Neutrophil (primary cell): Measurements from ENCODE around the gene CRMP1.

Experiments
- H3K27ac ChIP-seq: fragments of 200-600 bp; sonication (generic); 2 replicates; pipeline ENCODE4 v1.5.1; 2016; ENCODE audit warnings: mild to moderate bottlenecking, moderate library complexity
- H3K27me3 ChIP-seq: fragments of 200-600 bp; sonication (generic); 2 replicates; pipeline ENCODE4 v1.6.0; 2016; ENCODE audit warnings: mild to moderate bottlenecking
- H3K36me3 ChIP-seq: fragments of 200-600 bp; sonication (generic); 2 replicates; pipeline ENCODE4 v1.5.1; 2017
- H3K4me1 ChIP-seq, 2 experiments: fragments of 200-600 bp in 1 of 2; sonication (generic) in 1 of 2; 1 replicate in 1 of 2; 2 replicates in 1 of 2; pipeline versions ENCODE4 v1.5.1 to v1.6.1; 2013 to 2016; ENCODE audit warnings: low read depth in 1 of 2, low read length in 1 of 2, mild to moderate bottlenecking in 1 of 2, moderate library complexity in 1 of 2; ENCODE audit not compliant: control insufficient read depth in 1 of 2, insufficient read depth in 1 of 2
- H3K4me3 ChIP-seq, 2 experiments: fragments of 200-600 bp in 1 of 2; sonication (generic) in 1 of 2; 1 replicate in 1 of 2; 2 replicates in 1 of 2; pipeline ENCODE4 v1.5.1; 2013 to 2016; ENCODE audit warnings: low read depth in 1 of 2, low read length in 1 of 2, mild to moderate bottlenecking in 1 of 2, moderate library complexity in 1 of 2
- H3K9me3 ChIP-seq: fragments of 200-600 bp; sonication (generic); 2 replicates; pipeline ENCODE4 v1.5.1; 2016
- TF ChIP-seq, protein P1 (sequence below): fragments of 200-600 bp; sonication (generic); IDR thresholded peaks from 2 replicates; pipeline ENCODE4 v1.5.1; 2016; ENCODE audit warnings: antibody characterized with exemption

Gene CRMP1

DNA sequence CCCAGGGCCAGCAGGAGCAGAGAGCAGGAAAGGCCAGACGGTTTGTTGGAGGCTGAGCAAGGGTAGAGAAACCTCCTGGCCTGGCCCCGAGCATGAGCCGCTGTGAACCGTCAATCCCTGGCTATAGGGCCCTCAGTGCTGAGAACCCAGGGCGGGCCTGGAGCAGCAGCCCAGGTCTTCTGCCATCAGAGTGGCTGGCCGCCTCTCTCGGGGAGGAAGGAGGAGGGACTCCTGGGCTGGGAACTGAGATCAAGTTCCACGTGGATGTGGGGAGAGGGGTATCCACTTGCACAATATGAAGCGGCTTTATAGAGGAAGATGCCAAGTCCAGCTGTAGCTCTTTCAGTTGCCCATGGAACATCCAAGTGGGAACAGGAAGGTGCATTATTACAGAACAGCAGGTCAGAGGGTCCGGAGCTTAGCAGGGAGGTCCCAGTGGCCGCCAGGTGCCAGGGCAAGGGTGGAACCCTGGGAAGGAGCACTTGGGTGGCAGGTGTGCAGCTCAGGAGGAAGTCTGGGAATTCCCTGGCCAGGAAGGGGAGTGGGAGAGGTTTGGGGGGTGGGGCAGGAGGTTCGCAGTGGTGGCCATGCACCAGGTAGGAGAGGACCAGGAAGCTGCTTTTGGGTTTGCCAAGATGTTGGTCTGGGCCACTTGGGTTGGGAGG, 31.7 kb upstream of the CRMP1 start:
- peaks cover 10% of the 10 kb centered on the region for H3K27me3 ChIP-seq
- H3K4me3 ChIP-seq, result no peak overlapping the region
- H3K9me3 ChIP-seq, result no peaks in the 10 kb centered on the region
- no peak overlapping the region for H3K27ac ChIP-seq
- H3K36me3 ChIP-seq, result no peaks in the 10 kb centered on the region
- TF ChIP-seq, protein P1, sequence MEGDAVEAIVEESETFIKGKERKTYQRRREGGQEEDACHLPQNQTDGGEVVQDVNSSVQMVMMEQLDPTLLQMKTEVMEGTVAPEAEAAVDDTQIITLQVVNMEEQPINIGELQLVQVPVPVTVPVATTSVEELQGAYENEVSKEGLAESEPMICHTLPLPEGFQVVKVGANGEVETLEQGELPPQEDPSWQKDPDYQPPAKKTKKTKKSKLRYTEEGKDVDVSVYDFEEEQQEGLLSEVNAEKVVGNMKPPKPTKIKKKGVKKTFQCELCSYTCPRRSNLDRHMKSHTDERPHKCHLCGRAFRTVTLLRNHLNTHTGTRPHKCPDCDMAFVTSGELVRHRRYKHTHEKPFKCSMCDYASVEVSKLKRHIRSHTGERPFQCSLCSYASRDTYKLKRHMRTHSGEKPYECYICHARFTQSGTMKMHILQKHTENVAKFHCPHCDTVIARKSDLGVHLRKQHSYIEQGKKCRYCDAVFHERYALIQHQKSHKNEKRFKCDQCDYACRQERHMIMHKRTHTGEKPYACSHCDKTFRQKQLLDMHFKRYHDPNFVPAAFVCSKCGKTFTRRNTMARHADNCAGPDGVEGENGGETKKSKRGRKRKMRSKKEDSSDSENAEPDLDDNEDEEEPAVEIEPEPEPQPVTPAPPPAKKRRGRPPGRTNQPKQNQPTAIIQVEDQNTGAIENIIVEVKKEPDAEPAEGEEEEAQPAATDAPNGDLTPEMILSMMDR, result no peak
- no peaks in the 10 kb centered on the region for H3K4me1 ChIP-seq

DNA sequence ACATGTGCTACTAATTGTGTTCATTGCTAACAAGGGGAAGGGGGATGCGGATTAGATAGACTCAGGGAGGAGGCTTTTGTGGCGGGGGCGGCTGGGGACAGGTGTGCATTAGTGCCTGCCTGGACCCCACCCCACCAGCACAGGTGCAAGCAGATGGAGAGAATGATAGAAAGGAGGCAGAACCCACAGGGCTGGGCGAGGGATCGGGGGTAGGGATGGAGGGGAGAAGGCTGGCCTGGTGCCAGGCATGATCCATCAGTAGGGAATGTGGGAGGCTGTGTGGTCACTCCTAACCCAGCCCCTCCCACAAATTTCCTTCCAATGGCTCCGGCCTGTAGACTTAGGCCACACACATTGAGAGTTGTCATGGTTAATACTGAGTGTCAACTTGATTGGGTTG, 30.5 kb upstream of the CRMP1 start:
- peaks cover 10% of the 10 kb centered on the region for H3K27me3 ChIP-seq
- TF ChIP-seq, protein P1, result no peak

DNA sequence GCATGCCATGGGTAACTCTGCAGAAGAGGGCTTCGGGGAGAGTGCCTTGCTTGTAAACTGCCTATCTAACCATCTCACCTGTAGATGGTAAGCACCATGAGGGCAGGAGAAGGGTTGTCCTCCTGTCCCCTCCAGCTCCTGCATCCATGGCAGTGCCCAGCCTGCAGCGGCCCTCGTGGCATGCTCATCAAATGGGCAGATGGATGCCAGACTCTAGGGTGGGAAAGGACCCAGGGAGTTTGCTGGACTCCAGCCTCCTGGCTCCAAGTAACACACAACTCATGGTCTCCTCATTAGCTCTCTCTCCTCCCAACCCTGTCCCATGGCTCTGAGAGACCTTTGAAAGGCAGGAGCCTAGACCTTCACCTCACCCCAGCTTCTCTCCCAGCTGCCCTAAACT, 29.7 kb upstream of the CRMP1 start:
- Histone ChIP-seq H3K4me3 (no peak overlapping the region), H3K27ac (no peak overlapping the region), H3K9me3 (no peaks in the 10 kb centered on the region), H3K27me3 (peaks cover 18% of the 10 kb centered on the region), H3K4me1 (no peaks in the 10 kb centered on the region), H3K36me3 (no peaks in the 10 kb centered on the region)
- TF ChIP-seq, protein P1, result no peak

More for the DNA sequence above, 30.5 kb upstream of the CRMP1 start:
- Histone ChIP-seq H3K4me3 (no peak overlapping the region), H3K27ac (no peak overlapping the region), H3K4me1 (no peaks in the 10 kb centered on the region), H3K9me3 (no peaks in the 10 kb centered on the region), H3K36me3 (no peaks in the 10 kb centered on the region)

DNA sequence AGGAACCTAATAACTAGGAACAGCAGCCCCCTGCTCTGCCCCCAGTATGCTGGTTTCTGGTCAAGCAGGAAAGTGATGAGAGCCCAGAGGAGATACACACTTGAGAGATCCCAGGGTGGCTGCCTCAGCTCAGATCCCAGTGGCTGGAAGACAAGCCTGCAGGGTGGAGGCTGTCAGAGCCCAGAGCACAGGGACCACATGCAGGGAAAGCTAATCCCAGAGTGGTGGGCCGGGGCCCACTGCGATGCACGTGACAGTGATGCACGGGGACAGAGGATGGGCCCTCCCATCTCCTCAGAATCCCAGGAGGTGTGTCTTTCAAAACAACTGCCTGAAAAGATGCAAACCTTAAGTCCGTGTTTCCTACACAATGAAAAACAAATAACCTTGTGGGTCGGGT, 29.1 kb upstream of the CRMP1 start:
- no peaks in the 10 kb centered on the region for H3K4me1 ChIP-seq
- peaks cover 18% of the 10 kb centered on the region for H3K27me3 ChIP-seq
- H3K36me3 ChIP-seq, result no peaks in the 10 kb centered on the region
- H3K27ac ChIP-seq, result no peak overlapping the region
- no peak overlapping the region for H3K4me3 ChIP-seq
- no peaks in the 10 kb centered on the region for H3K9me3 ChIP-seq
- TF ChIP-seq, protein P1, result no peak

DNA sequence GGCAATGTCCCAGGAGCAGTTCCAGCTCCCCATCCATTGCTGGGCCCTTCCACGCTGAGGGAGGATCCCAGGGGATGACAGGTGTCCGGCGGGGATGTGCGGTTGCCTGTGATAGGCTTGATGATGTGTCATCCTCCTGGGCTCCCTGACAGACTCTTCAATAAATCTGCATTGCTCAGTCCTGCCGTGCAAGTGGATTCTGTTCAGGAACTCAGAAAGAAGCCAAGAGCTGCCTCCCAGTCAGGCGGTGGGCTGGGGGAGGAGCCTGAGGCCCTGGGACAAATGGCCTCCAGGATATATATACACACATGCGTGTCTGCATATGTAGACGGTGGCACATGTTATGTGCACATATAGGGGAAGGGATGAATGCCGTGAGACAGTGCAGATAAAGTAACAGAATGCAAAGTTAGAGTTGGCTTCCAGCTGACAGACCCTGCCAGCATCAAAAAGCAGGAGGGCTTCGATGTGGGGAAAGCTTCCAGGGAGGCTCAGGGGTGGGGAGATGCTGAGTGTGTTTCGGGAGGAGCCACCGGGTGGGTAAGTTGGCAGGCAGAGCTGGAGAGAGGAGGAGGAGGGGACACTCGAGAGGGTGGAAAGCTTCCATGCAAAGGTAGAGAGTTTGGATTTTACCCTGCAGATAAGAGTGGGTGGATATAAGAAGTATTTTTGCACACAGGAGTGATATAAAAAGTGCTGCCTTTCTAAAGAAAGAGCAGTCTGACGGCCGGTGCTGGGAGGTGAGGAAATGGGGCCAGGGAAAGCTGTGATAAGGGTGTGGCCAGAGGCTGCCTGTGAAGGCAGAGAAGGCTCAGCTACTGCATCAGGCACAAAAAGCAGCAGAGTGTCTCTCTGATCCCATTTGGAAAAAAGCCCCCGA, 28.5 kb upstream of the CRMP1 start:
- TF ChIP-seq, protein P1, result no peak
- peaks cover 18% of the 10 kb centered on the region for H3K27me3 ChIP-seq

More for the DNA sequence above, 28.5 kb upstream of the CRMP1 start:
- H3K4me3 ChIP-seq, result no peak overlapping the region
- no peak overlapping the region for H3K27ac ChIP-seq
- no peaks in the 10 kb centered on the region for H3K4me1 ChIP-seq
- no peaks in the 10 kb centered on the region for H3K36me3 ChIP-seq
- H3K9me3 ChIP-seq, result no peaks in the 10 kb centered on the region
